Parathyroid adenoma (tissue), 2 donors: ENCODE results near the gene PRPS2.

ENCODE experiments used
- H2AFZ ChIP-seq: fragments of 300-600 bp; sonication (generic); one replicate; pipeline ENCODE4 v1.7.0; 2017; ENCODE audit warnings: antibody characterized with exemption, mild to moderate bottlenecking
- H3K27ac ChIP-seq: fragments of 300-600 bp; sonication (generic); one replicate; pipeline ENCODE4 v1.7.0; 2017
- H3K27me3 ChIP-seq: fragments of 300-600 bp; sonication (generic); one replicate; pipeline ENCODE4 v1.7.0; 2017; ENCODE audit warnings: low read length; ENCODE audit not compliant: control insufficient read depth, insufficient read depth
- H3K36me3 ChIP-seq: fragments of 300-600 bp; sonication (generic); one replicate; pipeline ENCODE4 v1.7.0; 2017; ENCODE audit warnings: low read length; ENCODE audit not compliant: control insufficient read depth, insufficient read depth
- H3K4me1 ChIP-seq: fragments of 300-600 bp; sonication (generic); one replicate; pipeline ENCODE4 v1.7.0; 2017; ENCODE audit warnings: control low read depth
- H3K4me2 ChIP-seq: fragments of 300-600 bp; sonication (generic); one replicate; pipeline ENCODE4 v1.7.0; 2017; ENCODE audit warnings: low read length
- H3K4me3 ChIP-seq: fragments of 300-600 bp; sonication (generic); one replicate; pipeline ENCODE4 v1.7.0; 2017; ENCODE audit warnings: low read depth, low read length
- H3K79me2 ChIP-seq: fragments of 300-600 bp; sonication (generic); one replicate; pipeline ENCODE4 v1.7.0; 2017; ENCODE audit warnings: control low read depth
- H3K9ac ChIP-seq: fragments of 300-600 bp; sonication (generic); one replicate; pipeline ENCODE4 v1.7.0; 2017; ENCODE audit warnings: mild to moderate bottlenecking
- H3K9me3 ChIP-seq: fragments of 300-600 bp; sonication (generic); one replicate; pipeline ENCODE4 v1.7.0; 2017; ENCODE audit warnings: low read length; ENCODE audit not compliant: control insufficient read depth
- TF ChIP-seq, protein P1 (sequence below): fragments of 300-600 bp; sonication (generic); IDR thresholded peaks from one replicate; pipeline ENCODE4 v1.7.0; 2017; ENCODE audit warnings: antibody characterized with exemption, mild to moderate bottlenecking
- donor health status: primary hyperparathyroidism.

PRPS2 gene

DNA sequence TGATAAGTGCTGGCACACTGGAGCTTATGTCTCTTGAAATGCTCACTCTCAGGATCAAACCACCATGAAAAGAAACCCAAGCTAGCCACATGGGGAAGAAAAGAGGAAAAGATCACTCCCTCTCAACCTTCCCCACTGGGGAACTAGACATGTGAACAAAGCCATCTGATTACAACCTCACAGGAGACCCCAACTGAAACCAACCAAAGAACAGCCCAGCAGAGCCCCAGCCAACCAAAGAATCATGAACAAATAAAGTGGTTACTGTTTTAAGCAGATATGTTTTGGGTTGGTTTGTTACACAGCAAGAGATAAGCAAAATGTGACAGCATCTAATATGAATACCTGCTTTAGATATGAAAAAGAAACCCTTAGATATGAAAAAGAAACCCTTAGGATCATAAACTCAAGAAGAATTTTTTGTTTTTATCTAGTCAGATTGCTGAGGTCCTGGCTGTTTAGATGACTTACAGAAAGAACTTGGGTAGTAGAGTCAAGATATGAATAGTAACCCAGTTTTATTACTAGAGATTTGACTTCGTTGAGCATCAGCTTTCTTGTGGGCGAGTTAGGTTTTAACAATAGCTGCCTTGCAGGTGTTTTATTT is 52.0 kb downstream of the PRPS2 start:
- no peaks in the 10 kb centered on the region for H3K9me3 ChIP-seq
- no peaks in the 10 kb centered on the region for H3K27me3 ChIP-seq
- TF ChIP-seq, protein P1, sequence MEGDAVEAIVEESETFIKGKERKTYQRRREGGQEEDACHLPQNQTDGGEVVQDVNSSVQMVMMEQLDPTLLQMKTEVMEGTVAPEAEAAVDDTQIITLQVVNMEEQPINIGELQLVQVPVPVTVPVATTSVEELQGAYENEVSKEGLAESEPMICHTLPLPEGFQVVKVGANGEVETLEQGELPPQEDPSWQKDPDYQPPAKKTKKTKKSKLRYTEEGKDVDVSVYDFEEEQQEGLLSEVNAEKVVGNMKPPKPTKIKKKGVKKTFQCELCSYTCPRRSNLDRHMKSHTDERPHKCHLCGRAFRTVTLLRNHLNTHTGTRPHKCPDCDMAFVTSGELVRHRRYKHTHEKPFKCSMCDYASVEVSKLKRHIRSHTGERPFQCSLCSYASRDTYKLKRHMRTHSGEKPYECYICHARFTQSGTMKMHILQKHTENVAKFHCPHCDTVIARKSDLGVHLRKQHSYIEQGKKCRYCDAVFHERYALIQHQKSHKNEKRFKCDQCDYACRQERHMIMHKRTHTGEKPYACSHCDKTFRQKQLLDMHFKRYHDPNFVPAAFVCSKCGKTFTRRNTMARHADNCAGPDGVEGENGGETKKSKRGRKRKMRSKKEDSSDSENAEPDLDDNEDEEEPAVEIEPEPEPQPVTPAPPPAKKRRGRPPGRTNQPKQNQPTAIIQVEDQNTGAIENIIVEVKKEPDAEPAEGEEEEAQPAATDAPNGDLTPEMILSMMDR: no peak

DNA sequence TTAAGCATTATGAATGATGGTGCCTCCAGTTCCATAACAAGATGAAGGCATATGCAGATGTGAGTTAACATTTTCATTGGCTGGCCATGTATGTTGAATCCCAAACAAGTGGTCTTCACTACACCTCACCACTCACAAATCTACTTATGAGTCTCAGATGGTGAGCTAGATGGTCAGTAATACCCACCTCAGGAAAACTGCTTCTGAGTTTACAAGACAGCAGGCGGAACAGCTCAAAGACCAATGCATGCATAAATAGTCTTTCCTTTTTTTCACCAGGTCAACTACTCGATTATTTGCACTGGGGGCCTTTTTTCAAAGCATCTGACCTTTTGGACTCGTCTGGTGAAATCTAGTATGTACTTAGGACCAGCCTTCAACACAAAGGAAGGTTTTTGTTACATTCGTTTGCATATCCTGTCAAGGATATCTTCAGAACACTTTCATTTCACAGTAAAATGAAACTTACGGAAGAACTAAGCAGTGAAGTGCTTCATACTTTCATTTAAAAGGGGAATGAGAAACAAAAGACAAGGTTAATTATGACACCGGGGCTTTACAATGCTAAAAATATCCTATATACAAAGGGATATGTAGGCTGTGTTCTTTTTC is 52.6 kb downstream of the PRPS2 start:
- H3K4me1 ChIP-seq: no peaks in the 10 kb centered on the region
- TF ChIP-seq, protein P1: no peak
- H3K27me3 ChIP-seq: no peaks in the 10 kb centered on the region
- no peak overlapping the region for H3K4me2 ChIP-seq
- no peaks in the 10 kb centered on the region for H3K36me3 ChIP-seq
- H3K4me3 ChIP-seq: no peak overlapping the region
- no peak overlapping the region for H2AFZ ChIP-seq
- no peak overlapping the region for H3K9ac ChIP-seq
- H3K9me3 ChIP-seq: no peaks in the 10 kb centered on the region
- H3K27ac ChIP-seq: no peak overlapping the region
- H3K79me2 ChIP-seq: no peaks in the 10 kb centered on the region

More for the DNA sequence above, 52.0 kb downstream of the PRPS2 start:
- no peaks in the 10 kb centered on the region for H3K79me2 ChIP-seq
- H3K27ac ChIP-seq: no peak overlapping the region
- no peaks in the 10 kb centered on the region for H3K36me3 ChIP-seq
- H3K4me1 ChIP-seq: no peaks in the 10 kb centered on the region
- H3K4me2 ChIP-seq: no peak overlapping the region
- H3K9ac ChIP-seq: no peak overlapping the region
- no peak overlapping the region for H3K4me3 ChIP-seq
- H2AFZ ChIP-seq: no peak overlapping the region

- Histone ChIP-seq H3K36me3 (no peaks in the 10 kb centered on the region), H3K27ac (no peak overlapping the region), H3K9ac (no peak overlapping the region), H2AFZ (no peak overlapping the region), H3K4me2 (no peak overlapping the region), H3K4me1 (no peaks in the 10 kb centered on the region), H3K9me3 (no peaks in the 10 kb centered on the region), H3K4me3 (no peak overlapping the region), H3K79me2 (no peaks in the 10 kb centered on the region), H3K27me3 (no peaks in the 10 kb centered on the region)
- TF ChIP-seq, protein P1: no peak
Measured at GRCh38 chrX:12844319-12844718, 53.1 kb downstream of the PRPS2 start.

DNA sequence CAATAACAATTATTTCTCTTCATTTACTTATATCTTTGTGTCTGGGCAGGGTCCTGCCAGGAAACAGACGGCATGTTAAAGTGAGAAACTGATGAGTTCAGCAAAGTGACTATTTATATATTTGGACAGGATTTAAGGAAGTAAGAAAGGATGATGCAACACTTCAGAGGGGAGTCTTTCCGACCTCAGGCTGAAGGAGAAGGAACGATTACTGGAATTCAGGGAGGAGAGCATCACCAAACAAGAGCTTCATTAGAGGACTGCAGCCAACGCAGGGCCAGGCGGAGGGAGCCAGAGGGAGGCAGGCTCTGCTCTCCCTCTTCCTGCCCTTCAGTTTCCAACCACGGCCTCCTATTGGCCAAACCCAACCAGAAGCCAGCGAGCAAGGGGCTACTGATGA is 74.1 kb downstream of the PRPS2 start:
- Histone ChIP-seq H3K36me3 (no peaks in the 10 kb centered on the region), H3K79me2 (no peaks in the 10 kb centered on the region), H3K9ac (no peak overlapping the region), H2AFZ (no peak overlapping the region), H3K27ac (no peak overlapping the region), H3K27me3 (no peaks in the 10 kb centered on the region), H3K9me3 (no peaks in the 10 kb centered on the region), H3K4me3 (no peak overlapping the region), H3K4me1 (no peaks in the 10 kb centered on the region), H3K4me2 (no peak overlapping the region)
- TF ChIP-seq, protein P1: no peak
